ENCODE results near the gene PLPPR3. TPM values are rescaled to one million over a fixed set of nuclear protein-coding genes. Genes with fewer than 3 reads are reported as not detected.

PLPPR3 gene
- total and polyA plus RNA-seq, 10 of the 15 experiments (the other 5 are each of a cell fraction or from before 2014, with no cell fraction given): 0.07 TPM; not detected in 9

DNA sequence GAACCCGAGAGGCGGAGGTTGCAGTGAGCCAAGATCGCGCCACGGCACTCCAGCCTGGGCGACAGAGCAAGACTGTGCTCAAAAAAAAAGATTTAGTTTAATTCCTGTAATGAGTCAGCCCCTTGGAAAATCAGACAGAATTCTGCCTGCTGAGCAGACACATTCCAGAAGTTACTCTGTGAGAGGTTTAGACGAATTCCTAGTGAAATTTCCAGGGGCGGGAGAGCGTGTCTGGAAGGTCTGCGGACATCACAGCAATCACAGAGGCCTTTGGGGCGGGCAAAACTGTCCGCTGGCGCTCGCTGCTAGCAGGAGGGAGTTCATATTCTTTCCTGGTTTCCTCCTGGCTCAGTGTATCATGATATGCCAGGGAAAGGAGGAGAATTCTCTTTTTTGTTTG lies 53.3 kb downstream of the PLPPR3 start:
- FAIRE-seq: no peak
- no peak for TF ChIP-seq EED (IDR thresholded peaks at IDR 0.05; ENCODE audit: low read depth)
- TF ChIP-seq ZSCAN29 (IDR thresholded peaks at IDR 0.05): no peak
- TF ChIP-seq BMI1 (IDR thresholded peaks at IDR 0.05; ENCODE audit: borderline replicate concordance): no peak
- no peak for TF ChIP-seq TCF3 (IDR thresholded peaks at IDR 0.05; ENCODE audit: borderline replicate concordance, insufficient read depth, low read depth, low read length)
- TF ChIP-seq ATF2 (IDR thresholded peaks at IDR 0.05; ENCODE audit: low read length): no peak
- TF ChIP-seq, protein P1, sequence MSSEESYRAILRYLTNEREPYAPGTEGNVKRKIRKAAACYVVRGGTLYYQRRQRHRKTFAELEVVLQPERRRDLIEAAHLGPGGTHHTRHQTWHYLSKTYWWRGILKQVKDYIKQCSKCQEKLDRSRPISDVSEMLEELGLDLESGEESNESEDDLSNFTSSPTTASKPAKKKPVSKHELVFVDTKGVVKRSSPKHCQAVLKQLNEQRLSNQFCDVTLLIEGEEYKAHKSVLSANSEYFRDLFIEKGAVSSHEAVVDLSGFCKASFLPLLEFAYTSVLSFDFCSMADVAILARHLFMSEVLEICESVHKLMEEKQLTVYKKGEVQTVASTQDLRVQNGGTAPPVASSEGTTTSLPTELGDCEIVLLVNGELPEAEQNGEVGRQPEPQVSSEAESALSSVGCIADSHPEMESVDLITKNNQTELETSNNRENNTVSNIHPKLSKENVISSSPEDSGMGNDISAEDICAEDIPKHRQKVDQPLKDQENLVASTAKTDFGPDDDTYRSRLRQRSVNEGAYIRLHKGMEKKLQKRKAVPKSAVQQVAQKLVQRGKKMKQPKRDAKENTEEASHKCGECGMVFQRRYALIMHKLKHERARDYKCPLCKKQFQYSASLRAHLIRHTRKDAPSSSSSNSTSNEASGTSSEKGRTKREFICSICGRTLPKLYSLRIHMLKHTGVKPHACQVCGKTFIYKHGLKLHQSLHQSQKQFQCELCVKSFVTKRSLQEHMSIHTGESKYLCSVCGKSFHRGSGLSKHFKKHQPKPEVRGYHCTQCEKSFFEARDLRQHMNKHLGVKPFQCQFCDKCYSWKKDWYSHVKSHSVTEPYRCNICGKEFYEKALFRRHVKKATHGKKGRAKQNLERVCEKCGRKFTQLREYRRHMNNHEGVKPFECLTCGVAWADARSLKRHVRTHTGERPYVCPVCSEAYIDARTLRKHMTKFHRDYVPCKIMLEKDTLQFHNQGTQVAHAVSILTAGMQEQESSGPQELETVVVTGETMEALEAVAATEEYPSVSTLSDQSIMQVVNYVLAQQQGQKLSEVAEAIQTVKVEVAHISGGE (CRISPR knock-in tag; IDR thresholded peaks at IDR 0.05): no peak
- TF ChIP-seq IRF3 (IDR thresholded peaks at IDR 0.05): no peak
- TF ChIP-seq ZNF384 (IDR thresholded peaks at IDR 0.05; ENCODE audit: borderline replicate concordance, low read depth, low read length): no peak
- no peak for TF ChIP-seq CEBPB (IDR thresholded peaks at IDR 0.05; ENCODE audit: borderline replicate concordance in 1 of 2, low read depth in 2 of 2, low read length in 2 of 2)
- TF ChIP-seq BRCA1 (IDR thresholded peaks at IDR 0.05; ENCODE audit: low read depth, low read length): no peak
- TF ChIP-seq, protein P2, sequence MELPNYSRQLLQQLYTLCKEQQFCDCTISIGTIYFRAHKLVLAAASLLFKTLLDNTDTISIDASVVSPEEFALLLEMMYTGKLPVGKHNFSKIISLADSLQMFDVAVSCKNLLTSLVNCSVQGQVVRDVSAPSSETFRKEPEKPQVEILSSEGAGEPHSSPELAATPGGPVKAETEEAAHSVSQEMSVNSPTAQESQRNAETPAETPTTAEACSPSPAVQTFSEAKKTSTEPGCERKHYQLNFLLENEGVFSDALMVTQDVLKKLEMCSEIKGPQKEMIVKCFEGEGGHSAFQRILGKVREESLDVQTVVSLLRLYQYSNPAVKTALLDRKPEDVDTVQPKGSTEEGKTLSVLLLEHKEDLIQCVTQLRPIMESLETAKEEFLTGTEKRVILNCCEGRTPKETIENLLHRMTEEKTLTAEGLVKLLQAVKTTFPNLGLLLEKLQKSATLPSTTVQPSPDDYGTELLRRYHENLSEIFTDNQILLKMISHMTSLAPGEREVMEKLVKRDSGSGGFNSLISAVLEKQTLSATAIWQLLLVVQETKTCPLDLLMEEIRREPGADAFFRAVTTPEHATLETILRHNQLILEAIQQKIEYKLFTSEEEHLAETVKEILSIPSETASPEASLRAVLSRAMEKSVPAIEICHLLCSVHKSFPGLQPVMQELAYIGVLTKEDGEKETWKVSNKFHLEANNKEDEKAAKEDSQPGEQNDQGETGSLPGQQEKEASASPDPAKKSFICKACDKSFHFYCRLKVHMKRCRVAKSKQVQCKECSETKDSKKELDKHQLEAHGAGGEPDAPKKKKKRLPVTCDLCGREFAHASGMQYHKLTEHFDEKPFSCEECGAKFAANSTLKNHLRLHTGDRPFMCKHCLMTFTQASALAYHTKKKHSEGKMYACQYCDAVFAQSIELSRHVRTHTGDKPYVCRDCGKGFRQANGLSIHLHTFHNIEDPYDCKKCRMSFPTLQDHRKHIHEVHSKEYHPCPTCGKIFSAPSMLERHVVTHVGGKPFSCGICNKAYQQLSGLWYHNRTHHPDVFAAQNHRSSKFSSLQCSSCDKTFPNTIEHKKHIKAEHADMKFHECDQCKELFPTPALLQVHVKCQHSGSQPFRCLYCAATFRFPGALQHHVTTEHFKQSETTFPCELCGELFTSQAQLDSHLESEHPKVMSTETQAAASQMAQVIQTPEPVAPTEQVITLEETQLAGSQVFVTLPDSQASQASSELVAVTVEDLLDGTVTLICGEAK (IDR thresholded peaks at IDR 0.05; ENCODE audit: borderline replicate concordance): no peak
- intact Hi-C loops (cut with micrococcal nuclease; ENCODE audit: unreplicated experiment): no loop called here
- in situ Hi-C loops (cut with MboI): no loop called here
- WGBS (ENCODE audit: insufficient coverage, insufficient replicate concordance, low lambda C conversion rate, missing lambda C conversion rate): 49% methylated on average over 14 of the region's 14 CpGs
- CTCF ChIA-PET: interaction anchor here (1.5 kb wide), 1 partner anchor 152 kb away, joined by 3 read pairs; no protein-coding TSS in a partner anchor
- Histone ChIP-seq H3K9ac (ENCODE audit: control insufficient read depth, insufficient read depth, low read length) (no peak overlapping the region), H3K4me2 (ENCODE audit: control insufficient read depth, insufficient read depth) (no peak overlapping the region), H3K27me3 (replicated peaks in 1 of 2; ENCODE audit: control insufficient read depth in 2 of 2, insufficient read depth in 2 of 2, low read length in 1 of 2) (no peaks in the 10 kb centered on the region), H3K36me3 (ENCODE audit: control insufficient read depth in 2 of 2, insufficient read depth in 2 of 2, low read length in 1 of 2) (no peaks in the 10 kb centered on the region), H2AFZ (ENCODE audit: control insufficient read depth, low read depth, low read length) (no peak overlapping the region), H3K4me3 (no peak overlapping the region), H3K9me3 (replicated peaks; ENCODE audit: control insufficient read depth, insufficient read depth, low read length) (no peaks in the 10 kb centered on the region), H3K79me2 (ENCODE audit: control insufficient read depth, insufficient read depth, low read length) (no peaks in the 10 kb centered on the region), H4K20me1 (ENCODE audit: control insufficient read depth, insufficient read depth) (no peaks in the 10 kb centered on the region), H3K4me1 (ENCODE audit: control insufficient read depth, insufficient read depth, low read length) (no peaks in the 10 kb centered on the region), H3K27ac (ENCODE audit: control insufficient read depth, insufficient read depth) (no peak overlapping the region)
- POLR2A ChIA-PET: no interaction called here
- DNase-seq (ENCODE audit: low read depth, low spot score): no peak
- no TSS peak for BruUV-seq (replicated peaks)
- RAD21 ChIA-PET (ENCODE audit: unreplicated experiment): interaction anchor here (2.6 kb wide), 1 partner anchor 95 kb away, joined by 10 read pairs; no protein-coding TSS in a partner anchor
- SMC1A ChIA-PET (ENCODE audit: uncharacterized antibody, unreplicated experiment): interaction anchor here (1.9 kb wide), 1 partner anchor 95 kb away, joined by 6 read pairs; no protein-coding TSS in a partner anchor
- no peak for ATAC-seq

All from GM12878 (cell line).